ENCODE measurements around the gene CSTPP1.
"Not testable (repeated sequence)": the region's sequence is repeated elsewhere in the genome, so short reads cannot be mapped to it uniquely, and the experiment has no call there.

CSTPP1 gene

DNA sequence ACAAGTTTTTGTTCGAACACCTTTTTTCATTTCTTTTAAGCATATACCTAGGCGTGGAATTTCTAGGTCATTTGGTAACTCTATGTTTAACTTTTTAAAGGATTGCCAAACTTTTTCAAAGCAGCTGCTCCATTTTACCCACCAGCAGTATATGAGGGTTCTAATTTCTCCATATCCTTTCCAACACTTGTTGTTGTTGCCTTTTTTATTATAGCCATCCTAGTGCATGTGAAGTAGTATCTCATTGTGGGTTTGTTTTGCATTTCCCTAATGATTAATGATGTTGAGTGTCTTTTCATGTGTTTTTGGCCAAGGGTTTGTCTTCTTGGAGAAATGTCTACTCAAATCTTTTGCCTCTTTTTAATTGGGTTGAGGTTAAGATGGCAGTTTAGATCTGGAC, 24.5 kb downstream of the CSTPP1 start:
- no peak for DNase-seq

DNA sequence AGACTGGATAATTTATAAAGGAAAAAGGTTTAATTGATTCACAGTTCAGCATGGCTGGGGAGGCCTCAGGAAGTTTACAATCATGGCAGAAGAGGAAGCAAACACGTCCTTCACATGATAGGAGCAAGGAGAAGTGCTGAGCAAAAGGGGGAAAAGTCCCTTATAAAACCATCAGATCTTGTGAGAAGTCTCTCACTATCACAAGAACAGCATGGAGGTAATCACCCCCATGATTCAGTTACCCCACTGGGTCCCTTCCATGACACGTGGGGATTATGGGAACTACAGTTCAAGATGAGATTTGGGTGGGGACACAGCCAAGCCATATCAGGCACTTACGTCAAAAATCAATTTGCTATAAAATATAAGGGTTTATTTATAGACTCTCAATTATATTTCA, 25.3 kb downstream of the CSTPP1 start:
- not testable (repeated sequence) for DNase-seq

DNA sequence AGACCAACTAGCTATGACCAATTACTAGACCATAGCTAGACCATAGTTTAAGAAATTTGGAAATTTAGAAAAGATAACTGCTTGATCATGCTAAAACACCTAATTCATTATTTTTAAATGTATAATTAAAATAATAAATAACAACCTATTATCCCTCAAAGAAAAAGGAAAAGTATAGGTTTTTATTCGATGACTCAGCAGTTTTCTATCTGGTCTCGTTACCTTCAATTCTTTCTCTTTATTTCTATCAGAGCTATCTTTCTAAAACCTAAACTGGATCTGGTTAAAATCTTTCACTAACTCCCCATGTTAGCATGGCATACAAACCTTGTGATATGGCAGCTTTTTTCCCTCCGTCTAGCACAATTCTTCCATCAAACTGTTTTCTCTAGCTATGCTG, 27.3 kb downstream of the CSTPP1 start:
- DNase-seq: no peak

DNA sequence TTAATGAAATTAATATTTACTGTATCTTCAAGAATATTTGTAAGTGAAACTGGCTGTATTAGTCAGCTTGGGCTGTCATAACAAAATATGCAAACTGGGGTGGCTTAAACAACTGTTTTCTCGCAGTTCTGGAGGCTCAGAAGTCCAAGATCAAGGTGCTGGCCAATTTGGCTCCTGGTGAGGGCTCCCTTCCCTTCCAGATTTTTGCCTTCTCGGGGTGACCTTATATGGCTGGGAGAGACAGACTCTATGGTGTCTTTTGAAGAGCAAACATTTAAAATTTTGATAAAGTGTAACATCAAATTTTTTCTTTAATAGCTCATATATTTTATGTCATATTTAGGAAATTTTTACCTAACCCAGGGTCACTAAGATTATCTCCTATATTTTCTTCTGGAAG, 30.2 kb downstream of the CSTPP1 start:
- DNase-seq: no peak

DNA sequence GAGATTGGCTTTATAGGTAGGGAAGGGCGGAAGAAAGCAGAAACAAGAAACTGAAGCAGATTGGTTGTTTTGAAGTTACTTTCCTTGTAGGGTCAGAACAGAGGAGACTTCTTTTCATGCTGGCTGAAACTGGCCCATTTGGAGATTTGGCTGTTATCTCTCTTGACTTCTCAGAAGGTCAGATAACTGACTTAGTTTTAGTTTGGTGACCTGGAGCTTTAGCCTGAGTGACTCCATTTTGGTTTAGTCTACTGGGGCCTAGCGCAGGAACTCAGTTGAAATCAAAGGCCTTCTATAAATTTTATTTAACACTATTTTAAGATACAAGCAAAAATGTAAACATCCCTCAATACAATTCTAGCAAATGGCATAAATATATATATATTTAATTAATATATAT, 31.4 kb downstream of the CSTPP1 start:
- no peak for DNase-seq

DNA sequence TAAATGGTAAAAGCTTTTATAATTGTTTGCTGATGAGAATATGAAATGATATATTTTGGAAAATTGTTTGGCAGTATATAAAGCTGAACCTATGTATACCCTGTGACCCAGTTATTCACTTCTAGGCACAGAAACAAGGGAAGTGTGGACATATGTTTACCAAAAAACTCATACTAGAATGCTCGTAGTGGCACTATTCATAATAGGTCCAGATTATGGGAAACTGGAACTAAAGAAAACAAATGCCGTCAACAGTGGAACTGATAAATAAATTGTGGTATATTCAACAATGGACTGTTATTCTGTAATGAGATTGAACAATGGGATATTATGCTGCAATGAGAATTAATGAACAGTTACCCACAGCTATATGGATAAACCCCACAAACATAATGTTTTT, 32.8 kb downstream of the CSTPP1 start:
- no peak for DNase-seq

DNA sequence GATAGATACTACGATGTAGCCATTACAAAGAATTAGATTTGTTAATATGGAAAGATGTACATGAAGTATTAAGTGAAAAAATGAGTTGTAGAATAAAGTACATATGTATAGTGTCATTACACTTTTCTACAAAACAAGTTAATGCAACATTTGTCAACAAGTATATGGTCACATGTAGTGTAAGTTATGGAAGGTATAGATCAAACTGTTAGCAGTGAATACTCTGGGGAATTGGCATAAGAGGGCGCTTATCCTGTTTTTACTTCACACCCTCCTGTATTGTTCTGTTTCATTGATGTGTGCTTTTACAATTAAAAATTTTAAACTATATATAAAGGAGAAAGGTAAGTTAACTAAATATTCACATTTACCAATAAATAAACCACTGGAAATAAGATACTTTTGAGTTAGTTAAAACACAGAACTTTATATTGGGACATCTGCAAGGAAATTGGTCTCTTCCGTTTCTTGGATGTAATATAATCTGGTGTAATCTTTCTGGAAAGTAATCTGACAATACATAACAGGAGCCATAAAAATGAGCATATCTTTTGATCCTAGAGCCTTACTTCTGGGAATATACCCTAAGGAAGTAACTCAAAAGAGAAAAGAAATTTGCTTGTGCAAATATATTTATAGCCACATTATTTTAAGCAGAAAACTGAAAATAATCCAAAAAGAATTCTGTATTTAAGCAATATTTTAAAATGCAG, 34.5 kb downstream of the CSTPP1 start:
- no peak for DNase-seq

DNA sequence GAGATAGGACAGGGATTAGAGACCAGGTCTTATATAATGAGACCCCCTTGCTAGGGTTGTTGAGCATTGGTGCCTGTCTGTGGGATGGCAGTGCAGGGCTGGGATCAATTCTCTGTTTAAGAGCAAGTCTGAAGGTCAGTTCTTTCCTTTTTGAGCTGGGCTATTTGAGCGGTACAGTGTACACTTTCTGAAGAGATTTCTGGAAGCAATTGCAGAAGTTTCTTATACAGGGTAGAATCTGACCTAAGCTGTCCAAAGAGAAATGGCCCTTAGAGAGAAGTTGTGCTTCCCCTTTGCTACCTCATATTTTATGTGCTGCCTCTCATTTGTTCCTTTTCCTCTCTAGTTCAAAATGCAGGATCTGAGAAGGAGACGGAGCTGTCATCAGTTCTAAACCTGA, 35.8 kb downstream of the CSTPP1 start:
- DNase-seq: no peak

DNA sequence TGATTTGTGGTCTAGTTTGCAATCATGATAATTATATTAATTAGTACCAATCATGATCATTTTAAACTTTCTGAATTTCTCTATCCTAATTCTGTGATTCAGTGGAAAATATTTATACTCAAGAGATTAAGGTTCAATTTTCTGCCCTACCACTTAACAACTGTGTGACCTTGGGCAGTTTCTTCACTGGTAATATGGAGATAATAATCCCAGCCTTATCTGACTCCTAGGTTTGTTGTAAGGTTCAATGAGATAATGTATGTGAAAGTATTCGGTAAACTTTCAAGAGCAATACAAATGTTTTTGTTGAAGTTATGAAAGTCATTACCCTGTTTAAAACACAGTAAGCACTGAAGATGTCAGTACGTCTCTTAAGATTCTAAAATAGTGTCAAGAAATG, 36.3 kb downstream of the CSTPP1 start:
- DNase-seq: no peak

DNA sequence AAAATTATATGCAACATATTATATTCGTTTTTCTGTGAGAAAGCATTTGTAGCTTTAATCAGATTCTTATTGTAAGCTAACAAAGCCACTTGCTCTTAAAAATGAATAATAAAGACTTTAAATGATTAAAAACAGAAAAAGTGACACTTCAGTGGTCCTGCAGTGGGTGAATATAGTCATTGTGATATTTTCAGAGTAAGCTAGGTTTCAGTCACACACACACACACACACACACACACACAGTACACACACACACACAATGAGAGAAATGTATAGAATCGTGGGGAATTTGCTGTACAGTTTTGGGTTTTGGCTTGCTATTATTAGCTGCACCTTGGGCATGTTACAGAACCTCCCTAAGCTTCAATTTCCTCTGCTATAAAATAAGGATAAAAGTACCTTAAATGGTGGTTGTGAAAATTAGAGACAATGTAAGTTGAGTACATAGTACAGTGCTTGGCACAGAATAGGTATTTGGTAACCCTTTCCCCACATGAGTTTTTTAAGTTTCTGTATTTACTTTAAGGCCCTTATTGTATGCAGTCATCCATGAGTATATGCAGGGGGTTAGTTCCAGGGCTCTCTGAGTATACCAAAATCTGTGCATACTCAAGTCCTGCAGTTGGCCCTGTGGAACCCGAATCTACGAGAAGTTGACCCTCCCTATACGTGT, 39.8 kb downstream of the CSTPP1 start:
- DNase-seq: no peak

DNA sequence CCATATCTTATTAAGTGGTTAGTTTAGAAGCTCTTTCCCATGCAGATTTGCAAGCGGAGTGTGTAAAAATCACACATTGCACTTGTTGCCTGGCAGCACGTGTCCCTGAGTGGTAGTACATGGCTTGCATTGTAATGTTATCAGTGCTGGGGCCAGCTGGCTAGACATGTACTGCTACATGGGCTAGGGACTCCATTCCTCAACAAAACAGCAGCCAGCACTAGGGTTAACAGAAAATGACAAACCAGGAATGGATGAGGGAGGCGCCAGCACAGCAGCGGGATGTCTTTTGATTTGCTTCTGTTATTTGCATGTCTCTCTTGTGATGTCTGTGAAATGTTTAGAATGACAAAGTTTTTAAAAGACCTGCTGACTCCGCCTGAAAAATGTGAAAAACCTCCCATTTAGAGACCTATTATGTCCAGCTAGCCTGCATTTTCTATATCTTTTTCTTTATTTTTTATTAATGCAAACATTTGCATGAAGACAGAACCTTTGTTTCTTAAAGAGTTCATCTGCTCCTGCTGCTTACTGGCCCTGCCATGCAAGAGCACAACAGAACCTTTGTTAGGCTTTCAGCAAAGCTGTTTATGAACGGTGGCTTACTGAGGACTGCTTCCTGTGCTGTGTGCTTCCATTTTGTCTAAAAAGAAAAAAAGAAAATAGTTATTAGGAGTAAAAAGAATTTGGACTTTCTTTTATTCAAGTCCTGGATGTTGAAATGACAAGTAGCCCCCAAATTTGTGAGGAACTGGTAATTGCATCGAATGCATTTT, 40.7 kb downstream of the CSTPP1 start:
- no peak for DNase-seq

DNA sequence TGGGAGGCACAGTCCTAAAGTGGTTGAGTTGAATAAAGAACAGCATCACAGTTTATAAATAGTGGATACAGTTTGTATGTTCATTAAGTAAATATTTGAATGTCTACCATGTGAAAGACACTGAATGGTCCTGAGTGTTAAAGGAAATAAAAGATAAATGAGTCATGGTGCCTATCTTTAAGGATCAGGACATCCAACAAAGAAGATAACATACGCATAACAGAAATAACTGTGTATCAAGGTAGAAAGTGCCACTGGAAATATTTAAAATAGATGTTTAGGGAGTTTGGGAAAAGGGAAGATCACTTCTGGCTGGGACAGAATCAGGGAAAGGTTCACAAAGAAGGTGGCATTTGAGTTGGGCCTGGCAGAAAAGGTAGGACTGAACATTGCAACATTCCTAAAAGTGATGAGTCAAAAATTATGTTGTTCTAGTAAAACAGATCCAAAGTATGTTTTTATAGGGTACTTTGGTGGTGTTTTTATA, 41.5 kb downstream of the CSTPP1 start:
- no peak for DNase-seq

DNA sequence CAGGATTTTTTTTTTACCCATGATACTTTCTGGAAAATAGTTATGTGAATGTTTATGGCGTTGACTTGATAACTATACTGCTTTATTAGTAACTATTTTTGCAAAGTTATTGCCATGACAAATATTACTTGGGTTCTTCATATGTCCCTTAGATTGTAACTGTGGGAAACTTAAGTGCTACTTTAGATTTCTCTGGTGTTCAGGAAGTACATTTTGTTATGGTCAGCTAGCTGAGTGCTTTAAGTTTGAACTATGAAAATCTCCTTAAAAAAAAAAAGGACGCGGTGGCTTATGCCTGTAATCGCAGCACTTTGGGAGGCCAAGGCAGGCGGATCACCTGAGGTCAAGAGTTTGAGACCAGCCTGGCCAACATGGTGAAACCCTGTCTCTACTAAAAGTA, 42.8 kb downstream of the CSTPP1 start:
- DNase-seq: no peak

DNA sequence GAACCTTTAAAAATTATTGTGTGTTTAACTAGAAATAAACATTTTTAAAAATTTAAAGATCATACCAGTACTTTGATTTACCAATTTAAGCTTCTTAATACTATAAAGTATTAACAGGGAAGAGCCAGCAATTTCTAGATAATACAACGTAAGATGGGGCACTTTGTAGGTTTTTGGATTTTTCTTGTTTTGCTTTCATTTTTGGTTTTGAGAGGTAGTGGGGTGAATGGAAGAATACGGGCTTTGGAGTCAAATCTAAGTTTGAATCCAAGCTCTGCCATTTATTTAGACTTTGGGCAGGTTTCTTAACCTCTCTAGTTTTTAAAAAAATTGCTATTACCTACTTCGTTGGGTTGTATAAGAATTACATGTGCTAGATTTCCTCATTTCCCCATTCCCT, 44.9 kb downstream of the CSTPP1 start:
- DNase-seq: no peak

DNA sequence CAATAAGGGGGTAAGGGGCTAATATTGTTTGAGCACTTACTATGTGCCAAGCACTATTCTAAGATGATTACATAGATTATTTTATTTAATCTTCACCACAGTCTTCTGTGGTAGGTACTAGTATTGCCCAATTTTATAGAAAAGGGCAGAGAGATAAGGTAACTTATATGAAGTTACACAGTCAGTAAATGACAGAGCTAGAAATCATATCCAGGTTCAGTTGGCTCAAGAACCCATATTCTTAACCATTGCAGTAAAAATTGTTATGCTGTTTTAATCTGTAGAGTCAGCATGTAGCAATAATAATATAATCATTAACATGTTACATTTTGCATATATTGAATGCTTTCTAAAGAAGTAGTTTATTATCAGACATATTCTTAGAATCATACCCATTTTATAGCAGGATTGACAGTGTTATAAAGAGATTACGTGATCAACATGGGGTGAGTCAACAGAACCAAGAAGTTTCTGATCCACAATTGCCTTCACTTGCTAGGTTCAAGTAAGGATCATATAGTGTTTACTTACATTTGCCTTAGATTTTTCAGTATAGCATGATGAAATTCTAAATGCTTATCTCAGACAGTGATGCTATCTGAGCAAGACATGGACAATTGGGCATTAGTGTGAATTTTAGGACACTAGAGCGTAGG, 46.4 kb downstream of the CSTPP1 start:
- no peak for DNase-seq

DNA sequence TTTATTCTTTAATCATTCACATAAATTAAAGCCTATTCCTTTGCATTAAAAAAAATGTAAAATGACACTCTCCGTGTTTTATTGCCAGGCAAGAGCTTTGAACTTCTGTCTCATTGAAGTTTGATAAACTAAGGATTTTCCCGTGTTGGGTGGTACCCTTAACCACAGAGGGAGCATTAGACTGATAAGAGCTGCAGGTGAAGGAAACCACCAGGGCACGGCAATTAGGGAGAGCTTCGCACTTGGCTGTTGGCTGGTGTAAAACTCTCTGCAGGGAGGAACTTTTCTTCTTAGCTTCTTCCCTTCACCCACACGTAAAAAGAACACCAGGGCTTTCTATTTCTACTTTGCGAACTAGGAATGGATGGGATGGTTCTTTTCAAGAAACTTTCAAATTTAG, 47.0 kb downstream of the CSTPP1 start:
- no peak for DNase-seq

DNA sequence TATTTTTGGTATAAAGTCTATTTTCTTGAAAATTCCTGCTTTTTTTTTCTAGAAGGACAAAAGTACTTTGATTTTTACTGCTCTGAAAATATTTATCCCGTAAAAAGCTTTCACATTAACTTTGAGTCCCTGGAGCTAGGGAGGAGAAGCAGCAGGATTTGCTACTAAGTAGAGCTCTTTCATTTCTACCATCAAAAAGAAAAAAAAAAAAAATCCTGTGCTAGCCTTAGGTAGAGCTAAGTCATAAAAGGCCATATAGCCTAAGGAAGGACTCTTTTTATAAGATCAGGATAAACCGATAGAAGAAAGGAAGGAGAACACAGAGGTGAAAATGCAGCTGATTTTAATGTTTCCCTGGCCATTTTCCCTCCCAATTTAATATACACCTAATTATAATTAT, 48.0 kb downstream of the CSTPP1 start:
- DNase-seq: no peak

DNA sequence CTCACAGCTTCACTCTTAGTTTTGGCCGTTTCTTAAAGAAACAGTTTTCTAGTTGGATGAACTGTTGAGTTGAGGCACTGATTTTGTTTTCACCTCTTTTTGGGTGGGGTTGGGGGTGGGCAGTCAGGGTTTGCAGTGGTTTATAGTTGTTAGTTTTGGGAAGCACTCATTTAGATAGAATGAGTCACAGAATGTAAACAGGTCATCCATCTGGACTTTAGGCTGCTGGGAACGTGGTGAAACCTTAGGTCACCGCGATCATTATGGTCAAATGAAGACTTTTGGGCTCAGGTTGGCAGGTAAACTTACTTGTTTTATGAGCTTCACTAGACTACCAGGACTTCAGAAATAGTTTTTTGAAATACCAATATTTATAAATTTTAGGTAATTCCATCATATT, 48.4 kb downstream of the CSTPP1 start:
- no peak for DNase-seq

DNA sequence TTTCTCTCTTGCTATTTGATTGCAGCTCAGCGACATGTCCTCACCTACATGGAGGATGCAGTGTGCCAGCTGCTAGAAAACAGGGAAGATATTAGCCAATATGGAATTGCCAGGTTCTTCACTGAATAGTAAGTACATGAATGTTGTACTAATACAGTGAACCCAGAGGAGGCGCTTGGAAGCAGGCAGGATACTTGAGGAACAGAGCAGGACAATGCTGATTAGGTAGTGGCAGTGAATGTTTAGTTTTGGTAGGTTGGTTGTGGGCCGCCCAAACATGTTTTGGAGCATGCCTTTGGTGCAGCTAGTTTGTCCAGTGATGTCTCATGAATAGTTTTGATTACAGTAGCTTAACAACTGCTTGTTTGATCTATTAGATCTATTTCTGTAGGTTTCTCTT, 50.6 kb downstream of the CSTPP1 start:
- no peak for DNase-seq

DNA sequence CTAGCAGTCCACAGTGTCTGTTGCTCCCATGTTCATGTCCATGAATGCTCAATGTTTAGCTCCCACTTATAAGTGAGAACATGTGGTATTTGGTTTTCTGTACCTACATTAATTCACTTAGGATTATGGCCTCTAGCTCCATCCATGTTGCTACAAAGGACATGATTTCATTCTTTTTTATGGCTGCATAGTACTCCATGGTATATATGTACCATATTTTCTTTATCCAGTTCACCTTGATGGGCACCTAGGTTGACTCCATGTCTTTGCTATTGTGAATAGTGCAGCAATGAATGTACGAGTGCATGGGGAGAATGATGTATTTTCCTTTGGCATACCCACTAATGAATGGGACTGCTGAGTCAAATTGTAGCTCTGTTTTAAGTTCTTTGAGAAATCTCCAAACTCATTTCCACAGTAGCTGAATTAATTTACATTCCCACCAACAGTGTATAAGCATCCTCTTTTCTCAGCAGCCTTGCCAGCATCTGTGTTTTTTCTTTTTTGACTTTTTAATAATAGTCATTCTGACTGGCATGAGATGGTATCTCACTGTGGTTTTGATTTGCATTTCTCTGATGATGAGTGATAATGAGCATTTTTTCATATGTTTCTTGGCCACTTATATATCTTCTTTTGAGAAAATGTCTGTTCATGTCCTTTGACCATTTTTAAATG, 53.4 kb downstream of the CSTPP1 start:
- DNase-seq: not testable (repeated sequence)

DNA sequence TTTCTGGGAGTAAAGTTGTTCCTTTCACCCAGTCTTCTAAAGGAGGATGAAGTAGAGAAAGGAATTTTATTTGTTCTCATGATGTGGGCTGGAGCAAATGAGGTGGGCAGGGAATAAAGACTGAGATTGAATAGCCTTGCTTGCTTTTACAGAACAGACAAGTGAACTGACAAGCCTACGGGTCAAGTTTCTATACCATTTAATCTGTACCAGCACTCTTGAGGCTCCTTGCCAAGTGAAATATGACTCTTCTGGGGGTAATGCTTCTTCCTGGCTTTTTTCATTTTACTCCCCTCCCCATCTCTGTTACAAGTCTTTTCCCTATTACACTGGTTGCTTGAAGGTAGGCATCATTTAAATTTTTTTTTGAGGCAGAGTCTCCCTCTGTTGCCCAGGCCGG, 54.8 kb downstream of the CSTPP1 start:
- no peak for DNase-seq

DNA sequence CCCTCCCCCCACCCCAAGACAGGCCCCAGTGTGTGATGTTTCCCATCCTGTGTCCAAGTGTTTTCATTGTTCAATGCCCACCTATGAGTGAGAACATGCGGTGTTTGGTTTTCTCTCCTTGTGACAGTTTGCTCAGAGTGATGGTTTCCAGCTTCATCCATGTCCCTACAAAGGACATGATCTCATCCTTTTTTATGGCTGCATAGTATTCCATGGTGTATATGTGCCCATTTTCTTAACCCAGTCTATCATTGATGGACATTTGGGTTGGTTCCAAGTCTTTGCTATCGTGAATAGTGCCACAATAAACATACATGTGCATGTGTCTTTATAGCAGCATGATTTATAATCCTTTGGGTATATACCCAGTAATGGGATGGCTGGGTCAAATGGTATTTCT, 55.8 kb downstream of the CSTPP1 start:
- not testable (repeated sequence) for DNase-seq

DNA sequence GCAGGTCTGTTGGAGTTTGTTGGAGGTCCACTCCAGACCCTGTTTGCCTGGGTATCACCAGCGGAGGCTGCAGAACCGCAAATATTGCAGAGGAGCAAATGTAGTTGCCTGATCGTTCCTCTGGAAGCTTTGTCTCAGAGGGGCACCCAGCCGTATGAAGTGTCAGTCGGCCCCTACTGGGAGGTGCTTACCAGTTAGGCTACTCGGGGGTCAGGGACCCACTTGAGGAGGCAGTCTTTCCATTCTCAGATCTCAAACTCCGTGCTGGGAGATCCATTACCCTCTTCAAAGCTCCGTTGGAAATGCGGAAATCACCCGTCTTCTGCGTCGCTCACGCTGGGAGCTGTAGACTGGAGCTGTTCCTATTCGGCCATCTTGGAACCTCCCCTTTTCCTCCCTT, 61.2 kb downstream of the CSTPP1 start:
- DNase-seq: not testable (repeated sequence)
